ENCODE results near the gene THRB. TPM values are rescaled to one million over a fixed set of nuclear protein-coding genes. Genes with fewer than 3 reads are reported as not detected.

Gene THRB
- total and polyA plus RNA-seq, 2 experiments from 2014 or later = 26.8 to 60.0 TPM

GRCh38 chr3:24370352-24371090 lies 124.1 kb downstream of the THRB start:
- TF ChIP-seq CTCF (IDR thresholded peaks at IDR 0.05; ENCODE audit: poor library complexity) (no peak), EZH2 (IDR thresholded peaks at IDR 0.05; ENCODE audit: borderline replicate concordance) (no peak)
- H3K4me3 ChIP-seq = no peak overlapping the region
- H3K4me2 ChIP-seq = no peak overlapping the region
- no peak overlapping the region for H2AFZ ChIP-seq
- 93% methylated on average over 4 of the region's 4 CpGs for WGBS (ENCODE audit: low lambda C conversion rate, missing lambda C conversion rate)
- H3K4me1 ChIP-seq (ENCODE audit: insufficient read depth) = peaks cover 45% of the 10 kb centered on the region
- no peak overlapping the region for H3K27ac ChIP-seq
- H4K20me1 ChIP-seq (ENCODE audit: insufficient read depth, poor library complexity, severe bottlenecking) = no peaks in the 10 kb centered on the region
- no peaks in the 10 kb centered on the region for H3K9me2 ChIP-seq (replicated peaks; ENCODE audit: insufficient read depth)
- no peaks in the 10 kb centered on the region for H3K36me3 ChIP-seq (replicated peaks; ENCODE audit: insufficient read depth, low read depth)
- H3K9me3 ChIP-seq (ENCODE audit: low read depth) = no peaks in the 10 kb centered on the region
- DNase-seq (ENCODE audit: low spot score) = no peak
- peaks cover 69% of the 10 kb centered on the region for H3K79me2 ChIP-seq
- H3K27me3 ChIP-seq = no peaks in the 10 kb centered on the region

DNA sequence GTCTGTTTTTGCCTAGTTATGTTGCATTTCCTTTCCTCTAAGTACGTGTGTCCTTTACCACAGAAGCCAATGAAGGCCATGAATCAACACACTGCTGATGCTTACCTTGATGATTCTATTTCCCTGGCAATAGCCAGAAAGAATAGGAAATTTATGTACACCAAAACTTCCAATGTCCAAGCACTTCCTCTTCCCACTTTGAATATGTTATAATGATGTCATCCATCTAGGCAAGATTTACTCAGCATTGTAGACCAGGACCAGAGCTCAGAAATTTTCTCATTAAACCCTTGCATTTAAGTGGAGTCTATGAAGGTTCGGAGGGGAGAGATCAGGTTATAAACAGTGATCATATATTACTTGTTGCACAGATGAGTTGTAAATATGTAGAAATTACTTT lies 126.0 kb downstream of the THRB start:
- Histone ChIP-seq H3K4me2 (no peak overlapping the region), H4K20me1 (ENCODE audit: insufficient read depth, poor library complexity, severe bottlenecking) (no peaks in the 10 kb centered on the region), H3K36me3 (replicated peaks; ENCODE audit: insufficient read depth, low read depth) (no peaks in the 10 kb centered on the region), H3K4me1 (ENCODE audit: insufficient read depth) (peaks cover 36% of the 10 kb centered on the region), H3K9me3 (ENCODE audit: low read depth) (no peaks in the 10 kb centered on the region), H3K4me3 (no peak overlapping the region), H3K9me2 (replicated peaks; ENCODE audit: insufficient read depth) (no peaks in the 10 kb centered on the region), H3K27me3 (no peaks in the 10 kb centered on the region), H3K27ac (peak overlapping the region; percentile 24), H2AFZ (no peak overlapping the region), H3K79me2 (peaks cover 67% of the 10 kb centered on the region)
- no peak for TF ChIP-seq EZH2 (IDR thresholded peaks at IDR 0.05; ENCODE audit: borderline replicate concordance)
- TF ChIP-seq CTCF (IDR thresholded peaks at IDR 0.05; ENCODE audit: poor library complexity) = no peak
- TF ChIP-seq EZH2phosphoT487 (IDR thresholded peaks at IDR 0.05; ENCODE audit: low read depth, severe bottlenecking, unreplicated experiment) = no peak
- DNase-seq (ENCODE audit: low spot score) = no peak
- 85% methylated on average over 2 of the region's 2 CpGs for WGBS (ENCODE audit: low lambda C conversion rate, missing lambda C conversion rate)

DNA sequence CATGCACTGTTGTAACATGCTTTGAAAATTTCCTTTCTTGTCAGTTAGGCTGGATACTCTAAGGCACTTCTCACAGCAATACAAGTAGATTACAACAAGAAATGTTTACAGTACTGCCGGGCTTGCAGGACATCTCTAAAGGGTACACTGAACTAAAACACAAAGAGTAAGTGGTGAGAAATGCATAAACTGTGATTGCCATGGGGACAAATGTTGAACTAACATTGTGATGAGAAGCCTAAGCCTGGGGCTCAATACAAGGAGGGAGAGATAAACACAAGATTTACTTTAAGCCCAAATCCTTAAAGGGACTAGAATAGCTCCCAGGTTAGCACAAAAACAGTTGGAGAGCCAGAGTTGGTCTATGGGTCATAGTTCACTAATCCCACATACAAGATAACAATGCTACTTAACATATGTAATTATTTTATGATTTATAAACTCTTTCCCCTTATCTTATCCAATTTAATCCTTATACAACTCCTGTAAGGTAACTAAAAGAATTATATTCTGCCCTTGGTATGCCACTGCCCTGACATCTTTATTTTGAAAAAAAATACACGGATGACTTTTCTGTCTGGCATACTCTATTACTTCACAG lies 126.9 kb downstream of the THRB start:
- no peaks in the 10 kb centered on the region for H4K20me1 ChIP-seq (ENCODE audit: insufficient read depth, poor library complexity, severe bottlenecking)
- peaks cover 36% of the 10 kb centered on the region for H3K4me1 ChIP-seq (ENCODE audit: insufficient read depth)
- no peak for DNase-seq (ENCODE audit: low spot score)
- H3K9me3 ChIP-seq (ENCODE audit: low read depth) = no peaks in the 10 kb centered on the region
- peak overlapping the region; percentile 11 for H3K4me2 ChIP-seq
- no peak overlapping the region for H3K4me3 ChIP-seq
- H3K27ac ChIP-seq = peak overlapping the region; percentile 46
- TF ChIP-seq EZH2phosphoT487 (IDR thresholded peaks at IDR 0.05; ENCODE audit: low read depth, severe bottlenecking, unreplicated experiment) = peak; percentile 87
- TF ChIP-seq EZH2 (IDR thresholded peaks at IDR 0.05; ENCODE audit: borderline replicate concordance) = no peak
- H3K9me2 ChIP-seq (replicated peaks; ENCODE audit: insufficient read depth) = no peaks in the 10 kb centered on the region
- H2AFZ ChIP-seq = no peak overlapping the region
- no peaks in the 10 kb centered on the region for H3K27me3 ChIP-seq
- H3K36me3 ChIP-seq (replicated peaks; ENCODE audit: insufficient read depth, low read depth) = no peaks in the 10 kb centered on the region
- WGBS (ENCODE audit: low lambda C conversion rate, missing lambda C conversion rate) = 40% methylated on average over 2 of the region's 2 CpGs
- H3K79me2 ChIP-seq = peaks cover 69% of the 10 kb centered on the region

DNA sequence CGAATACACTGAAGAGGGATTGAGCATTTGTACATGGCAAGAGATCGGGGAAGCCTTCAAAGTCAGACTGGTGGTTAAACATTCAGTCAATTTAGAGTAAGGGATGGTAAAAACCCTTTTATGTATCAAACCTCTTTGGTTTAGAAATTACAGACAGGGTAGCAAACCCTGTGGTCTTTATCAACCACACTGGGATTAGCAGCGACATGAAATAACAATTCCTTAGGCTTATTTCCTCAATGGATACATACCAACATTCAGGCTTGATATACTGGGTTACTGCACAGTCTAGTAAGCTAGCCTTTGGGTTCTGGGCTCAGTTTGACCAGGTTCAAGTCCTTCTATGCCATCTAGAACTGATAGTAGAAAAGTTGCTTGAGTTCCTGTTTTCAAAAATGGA lies 127.4 kb downstream of the THRB start:
- Histone ChIP-seq H3K4me1 (ENCODE audit: insufficient read depth) (peaks cover 39% of the 10 kb centered on the region), H3K4me3 (no peak overlapping the region), H3K36me3 (replicated peaks; ENCODE audit: insufficient read depth, low read depth) (no peaks in the 10 kb centered on the region), H2AFZ (no peak overlapping the region), H3K27me3 (no peaks in the 10 kb centered on the region), H3K79me2 (peaks cover 69% of the 10 kb centered on the region), H4K20me1 (ENCODE audit: insufficient read depth, poor library complexity, severe bottlenecking) (no peaks in the 10 kb centered on the region), H3K27ac (peak overlapping the region; percentile 46), H3K4me2 (peak overlapping the region; percentile 11), H3K9me3 (ENCODE audit: low read depth) (no peaks in the 10 kb centered on the region), H3K9me2 (replicated peaks; ENCODE audit: insufficient read depth) (no peaks in the 10 kb centered on the region)
- TF ChIP-seq EZH2phosphoT487 (IDR thresholded peaks at IDR 0.05; ENCODE audit: low read depth, severe bottlenecking, unreplicated experiment) (no peak), CTCF (IDR thresholded peaks at IDR 0.05; ENCODE audit: poor library complexity) (no peak), EZH2 (IDR thresholded peaks at IDR 0.05; ENCODE audit: borderline replicate concordance) (no peak)
- no peak for DNase-seq (ENCODE audit: low spot score)
- 55% methylated on average over 3 of the region's 3 CpGs for WGBS (ENCODE audit: low lambda C conversion rate, missing lambda C conversion rate)
